WTC11 (cell line): ENCODE results near the gene PRKACA. TPM values are rescaled to one million over a fixed set of nuclear protein-coding genes. Genes with fewer than 3 reads are reported as not detected.

Source experiments
- ATAC-seq: fragments of 200-7000 bp; cut with Tn5 transposase; 2 replicates; pipeline ENCODE4 v1.10.0; 2021; ENCODE audit warnings: mild to moderate bottlenecking, moderate library complexity
- CTCF ChIA-PET: fragments of 300-600 bp; sonication (Branson Sonifier 250); formaldehyde crosslinking; loops from one replicate; lab custom pipeline; 2021; ENCODE audit warnings: antibody characterized with exemption; lab: Charles Lee
- POLR2A ChIA-PET: fragments of 350-600 bp; sonication (Branson Sonifier 250); formaldehyde crosslinking; loops from one replicate; lab custom pipeline; 2021; ENCODE audit warnings: antibody characterized with exemption; lab: Charles Lee
- DNase-seq: peaks from one replicate; pipeline ENCODE4 v3.0.0; 2021; ENCODE audit warnings: low spot score
- H3K27ac Mint-ChIP-seq: 2 replicates; pipeline ENCODE4 v1.8.0; 2021; ENCODE audit warnings: mixed read lengths
- H3K27me3 Mint-ChIP-seq: 2 replicates; pipeline ENCODE4 v1.8.0; 2021; ENCODE audit warnings: low read depth, mild to moderate bottlenecking, moderate library complexity, mixed read lengths
- H3K36me3 Mint-ChIP-seq: 2 replicates; pipeline ENCODE4 v1.8.0; 2021; ENCODE audit warnings: mixed read lengths
- H3K4me1 Mint-ChIP-seq: 2 replicates; pipeline ENCODE4 v1.8.0; 2022; ENCODE audit warnings: mixed read lengths
- H3K4me3 Mint-ChIP-seq: 2 replicates; pipeline ENCODE4 v1.8.0; 2021; ENCODE audit warnings: mild to moderate bottlenecking, moderate library complexity, mixed read lengths
- H3K9me3 Mint-ChIP-seq: 2 replicates; pipeline ENCODE4 v1.8.0; 2021; ENCODE audit warnings: mixed read lengths
- AR ChIP-seq: fragments of 250-450 bp; sonication (Bioruptor Pico); IDR thresholded peaks from 2 replicates; pipeline ENCODE4 v1.9.0; 2021; ENCODE audit warnings: mild to moderate bottlenecking
- ATF1 ChIP-seq: sonication (generic); formaldehyde crosslinking; IDR thresholded peaks from 2 replicates; pipeline ENCODE4 v1.8.1; 2023; ENCODE audit warnings: mild to moderate bottlenecking, moderate library complexity, missing genetic modification reagents
- ATF3 ChIP-seq: sonication (generic); formaldehyde crosslinking; conservative IDR thresholded peaks from 2 replicates; pipeline ENCODE4 v1.8.1; 2022; ENCODE audit warnings: mild to moderate bottlenecking, missing genetic modification reagents
- CREB1 ChIP-seq: sonication (generic); formaldehyde crosslinking; IDR thresholded peaks from 2 replicates; pipeline ENCODE4 v1.8.0; 2023; ENCODE audit warnings: mild to moderate bottlenecking, missing genetic modification reagents
- E2F1 ChIP-seq: sonication (generic); formaldehyde crosslinking; IDR thresholded peaks from 2 replicates; pipeline ENCODE4 v1.8.0; 2022; ENCODE audit warnings: mild to moderate bottlenecking, missing genetic modification reagents
- ELF4 ChIP-seq: sonication (generic); formaldehyde crosslinking; IDR thresholded peaks from 2 replicates; pipeline ENCODE4 v1.8.1; 2022; ENCODE audit warnings: low read depth, mild to moderate bottlenecking, moderate library complexity, missing genetic modification reagents
- EMX1 ChIP-seq: fragments of 250-450 bp; sonication (Bioruptor Pico); IDR thresholded peaks from 2 replicates; pipeline ENCODE4 v1.8.0; 2021; ENCODE audit warnings: mild to moderate bottlenecking
- FOXK1 ChIP-seq: sonication (generic); formaldehyde crosslinking; IDR thresholded peaks from 2 replicates; pipeline ENCODE4 v1.8.0; 2022; ENCODE audit warnings: mild to moderate bottlenecking, moderate library complexity, missing genetic modification reagents
- GABPB1 ChIP-seq: sonication (generic); formaldehyde crosslinking; IDR thresholded peaks from 2 replicates; pipeline ENCODE4 v1.8.1; 2023; ENCODE audit warnings: mild to moderate bottlenecking, missing genetic modification reagents
- HMGA2 ChIP-seq: fragments of 250-450 bp; sonication (Bioruptor Pico); IDR thresholded peaks from 2 replicates; pipeline ENCODE4 v1.4.0; 2021; ENCODE audit warnings: mild to moderate bottlenecking, moderate library complexity
- KAT7 ChIP-seq: sonication (generic); formaldehyde crosslinking; IDR thresholded peaks from 2 replicates; pipeline ENCODE4 v1.8.1; 2023; ENCODE audit warnings: missing genetic modification reagents, mild to moderate bottlenecking, borderline replicate concordance
- NFE2L1 ChIP-seq: sonication (generic); formaldehyde crosslinking; IDR thresholded peaks from 2 replicates; pipeline ENCODE4 v1.8.1; 2023; ENCODE audit warnings: missing genetic modification reagents
- NFYB ChIP-seq: sonication (generic); formaldehyde crosslinking; conservative IDR thresholded peaks from 2 replicates; pipeline ENCODE4 v1.8.0; 2022; ENCODE audit warnings: low read depth, missing genetic modification reagents
- STAT6 ChIP-seq: sonication (generic); formaldehyde crosslinking; conservative IDR thresholded peaks from 2 replicates; pipeline ENCODE4 v1.8.1; 2023; ENCODE audit warnings: mild to moderate bottlenecking, low read depth, missing genetic modification reagents, moderate library complexity
- ZNF263 ChIP-seq: sonication (generic); formaldehyde crosslinking; IDR thresholded peaks from 2 replicates; pipeline ENCODE4 v1.8.1; 2022; ENCODE audit warnings: low read depth, mild to moderate bottlenecking, moderate library complexity, missing genetic modification reagents
- ZNF423 ChIP-seq: fragments of 250-450 bp; sonication (Bioruptor Pico); IDR thresholded peaks from 2 replicates; pipeline ENCODE4 v2.1.2; 2022; ENCODE audit warnings: mild to moderate bottlenecking, moderate library complexity
- ZNF425 ChIP-seq: fragments of 250-450 bp; sonication (Bioruptor Pico); conservative IDR thresholded peaks from 2 replicates; pipeline ENCODE4 v1.9.0; 2021; ENCODE audit warnings: mild to moderate bottlenecking
- ZSCAN18 ChIP-seq: fragments of 250-450 bp; sonication (Bioruptor Pico); IDR thresholded peaks from 2 replicates; pipeline ENCODE4 v2.1.2; 2022; ENCODE audit warnings: mild to moderate bottlenecking, moderate library complexity
- total RNA-seq: library from RNA; stranded (reverse); gene quantifications from 3 replicates; pipeline ENCODE4 v1.2.3, GENCODE V29; 2021

The PRKACA gene
- total RNA-seq, 1 experiment from 2014 or later: 37.8 TPM

GRCh38 chr19:14152713-14153112, 35.2 kb upstream of the PRKACA start:
- peaks cover 18% of the 10 kb centered on the region for H3K4me1 Mint-ChIP-seq
- H3K27ac Mint-ChIP-seq: no peak overlapping the region
- ATAC-seq: no peak
- DNase-seq: no peak
- ChIA-PET CTCF (interaction anchor here (1.4 kb wide), 1 partner anchor 16 kb away, joined by 9 read pairs; the partner anchor contains the start of gene ASF1B), POLR2A (no interaction called here)
- TF ChIP-seq EMX1 (CRISPR knock-in tag): no peak
- TF ChIP-seq E2F1 (CRISPR knock-in tag): no peak
- no peak for TF ChIP-seq ATF3 (CRISPR knock-in tag)
- TF ChIP-seq, all 79 proteins: peak for 0
- H3K9me3 Mint-ChIP-seq: no peaks in the 10 kb centered on the region
- no peak overlapping the region for H3K4me3 Mint-ChIP-seq
- no peaks in the 10 kb centered on the region for H3K27me3 Mint-ChIP-seq
- H3K36me3 Mint-ChIP-seq: peaks cover 34% of the 10 kb centered on the region

- no peaks in the 10 kb centered on the region; the same call in 1 of the 2 replicates for H3K27me3 Mint-ChIP-seq
- no peak overlapping the region for H3K27ac Mint-ChIP-seq
- ATAC-seq (no peak), DNase-seq (no peak)
- peaks cover 18% of the 10 kb centered on the region for H3K4me1 Mint-ChIP-seq
- no peak overlapping the region for H3K4me3 Mint-ChIP-seq
- ChIA-PET POLR2A (interaction anchor here (0.5 to 1.2 kb wide), 2 partner anchors 14 to 281 kb away, joined by 3 to 4 read pairs; partner anchors contain the start of gene ASF1B), CTCF (interaction anchor here (0.9 to 1.6 kb wide), 5 partner anchors 14 to 255 kb away, joined by 3 to 9 read pairs (median 6); partner anchors contain the start of gene ASF1B)
- TF ChIP-seq ZNF263 (CRISPR knock-in tag): no peak
- TF ChIP-seq NFE2L1 (CRISPR knock-in tag): no peak
- no peak for TF ChIP-seq ZNF425 (CRISPR knock-in tag)
- peaks cover 26% of the 10 kb centered on the region for H3K36me3 Mint-ChIP-seq
- no peaks in the 10 kb centered on the region for H3K9me3 Mint-ChIP-seq
Observed at GRCh38 chr19:14150770-14151661, 33.5 kb upstream of the PRKACA start.

- H3K4me1 Mint-ChIP-seq: peaks cover 25% of the 10 kb centered on the region
- no peak for TF ChIP-seq ZSCAN18
- TF ChIP-seq KAT7: no peak
- TF ChIP-seq CREB1 (CRISPR knock-in tag): no peak
- TF ChIP-seq ATF1 (CRISPR knock-in tag): no peak
- no peak for TF ChIP-seq STAT6 (CRISPR knock-in tag)
- TF ChIP-seq FOXK1 (CRISPR knock-in tag): no peak
- no peak for TF ChIP-seq NFYB (CRISPR knock-in tag)
- no peak for TF ChIP-seq ELF4 (CRISPR knock-in tag)
- no peak for TF ChIP-seq HMGA2 (CRISPR knock-in tag)
- TF ChIP-seq AR (CRISPR knock-in tag): no peak
- TF ChIP-seq ZNF423 (CRISPR knock-in tag): no peak
- no peak for TF ChIP-seq GABPB1 (CRISPR knock-in tag)
Observed at GRCh38 chr19:14150041-14150769, 32.6 kb upstream of the PRKACA start.

More at GRCh38 chr19:14150041-14150769, 32.6 kb upstream of the PRKACA start:
- Mint-ChIP-seq H3K9me3 (no peaks in the 10 kb centered on the region), H3K4me3 (no peak overlapping the region), H3K27ac (no peak overlapping the region), H3K27me3 (no peaks in the 10 kb centered on the region; the same call in 1 of the 2 replicates), H3K36me3 (peaks cover 23% of the 10 kb centered on the region)
- POLR2A ChIA-PET: interaction anchor here (0.6 to 1.2 kb wide), 3 partner anchors 13 to 377 kb away, joined by 3 to 4 read pairs (median 3); partner anchors contain the start of gene ASF1B
- ATAC-seq (no peak; the same call in 1 of the 2 replicates), DNase-seq (no peak)
- CTCF ChIA-PET: interaction anchor here (0.7 to 3.2 kb wide), 7 partner anchors 7 to 255 kb away, joined by 3 to 18 read pairs (median 6); partner anchors contain the start of gene ASF1B
